Adipose tissue (tissue), 3 donors: ENCODE data around the gene KLF5. TPM values are rescaled to one million over a fixed set of nuclear protein-coding genes. Genes with fewer than 3 reads are reported as not detected.
"Not testable (repeated sequence)": the region's sequence is repeated elsewhere in the genome, so short reads cannot be mapped to it uniquely, and the experiment has no call there.

Source experiments
- H3K27ac ChIP-seq: one replicate; pipeline ENCODE4 v1.5.1; 2013; ENCODE audit warnings: low read depth, low read length
- WGBS, 3 donors: extraction: QIAGEN DNeasy Blood & Tissue Kit; methylation state at CpG; one replicate each; pipeline ENCODE4 v1.1.7; 2013; 5-methylcytosine and 5-hydroxymethylcytosine counted together
- polyA plus RNA-seq, 3 donors: library from polyadenylated mRNA; stranded (reverse); fragments of 200-250 nt; gene quantifications; one replicate each; pipeline ENCODE4 v1.2.3, GENCODE V29; 2013
- donor health status: healthy with polysubstance abuse.
- donor health status: Bipolar disorder and iron deficiency.
- donor health status: healthy.

Gene KLF5
- 1 to 10 TPM; 3.3 to 6.4 (median 3.5) TPM for polyA plus RNA-seq

GRCh38 chr13:73058736-73059459 lies at the start of gene KLF5:
TSS of gene KLF5 (plus strand) at chr13:73059005. CDS start at chr13:73059328, 323 bp downstream.
- H3K27ac ChIP-seq: no peak within 1 kb of the TSS
- 0% methylated on average over 84 to 93 of the region's 93 CpGs for WGBS, 3 donors

DNA sequence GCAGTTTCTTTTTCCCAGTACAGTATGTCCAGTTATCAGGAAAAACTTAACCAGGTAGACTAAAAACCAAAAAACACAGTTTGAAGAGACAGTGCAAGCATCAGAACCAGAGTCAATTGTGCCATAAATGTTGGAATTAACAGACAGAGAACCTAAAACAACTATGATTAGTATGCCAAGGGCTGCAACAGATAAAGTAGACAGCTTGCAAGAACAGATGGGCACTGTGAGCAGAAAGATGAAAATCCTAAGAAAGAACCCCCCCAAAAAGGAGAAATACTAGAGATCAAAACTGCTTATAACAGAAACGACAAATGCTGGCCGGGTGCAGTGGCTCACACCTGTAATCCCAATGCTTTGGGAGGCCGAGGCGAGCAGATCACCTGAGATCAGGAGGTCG lies 47.1 kb upstream of the KLF5 start:
- no peak overlapping the region for H3K27ac ChIP-seq
- WGBS, 3 donors: 87 to 93% (median 91%) methylated on average over 5 of the region's 5 CpGs

GRCh38 chr13:73015805-73016204 lies 43.0 kb upstream of the KLF5 start:
- no peak overlapping the region for H3K27ac ChIP-seq
- 93 to 98% (median 94%) methylated on average over 1 of the region's 1 CpG for WGBS, 3 donors

DNA sequence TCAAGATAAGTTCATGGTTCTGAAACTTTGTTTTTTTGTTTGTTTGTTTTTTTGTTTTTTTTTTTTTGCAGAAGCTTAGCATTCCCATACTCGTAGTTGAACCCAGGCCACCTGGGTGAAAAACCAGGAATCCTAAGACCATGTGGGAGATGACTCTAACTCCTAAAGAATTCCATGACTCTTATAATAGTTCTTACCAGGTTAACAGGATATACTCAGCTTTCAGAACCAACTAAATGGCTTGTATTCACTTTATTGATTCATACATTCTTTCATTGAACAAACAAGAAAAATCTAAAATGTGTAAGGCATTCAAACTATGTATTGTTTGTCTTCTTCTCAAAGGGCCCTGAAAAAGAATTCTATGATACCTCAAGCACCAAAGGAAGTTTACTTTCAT lies 40.5 kb upstream of the KLF5 start:
- no peak overlapping the region for H3K27ac ChIP-seq
- 69 to 95% (median 94%) methylated on average over 1 of the region's 1 CpG for WGBS, 3 donors

DNA sequence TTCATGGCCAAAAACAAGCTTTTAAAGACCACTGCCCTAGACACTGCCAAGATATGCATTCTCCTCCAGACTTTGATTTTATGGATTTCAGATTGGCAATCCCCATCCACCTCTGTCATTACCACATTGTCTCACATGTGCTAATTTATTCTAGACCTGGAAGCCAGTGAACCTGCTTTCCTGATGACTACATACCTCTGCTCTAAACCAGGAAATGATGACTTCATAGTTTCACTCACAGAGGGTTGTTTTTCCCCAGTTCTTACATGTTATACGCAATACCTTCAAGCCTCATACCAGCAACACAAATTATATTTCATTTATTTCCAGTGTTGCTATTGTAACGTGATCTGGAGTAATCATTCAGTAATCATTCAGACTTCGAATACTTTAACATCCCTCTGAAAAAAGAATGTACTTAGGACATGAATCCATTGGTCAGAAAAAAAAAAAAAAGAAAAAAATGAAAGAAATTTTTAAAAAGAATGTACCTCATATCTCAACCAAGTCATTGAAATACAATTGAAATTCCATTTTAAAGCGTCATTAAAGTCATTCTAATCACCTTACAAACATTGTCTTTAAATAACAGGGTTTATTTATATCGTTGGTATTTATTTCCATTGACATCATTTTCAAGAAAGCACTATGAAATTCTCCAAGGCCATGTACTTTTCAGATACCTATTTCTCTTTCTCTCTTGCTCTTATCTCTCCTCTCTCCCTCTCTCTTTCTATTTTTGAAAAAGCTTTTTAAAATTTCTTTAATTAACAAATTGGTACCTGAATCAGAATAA lies 33.4 kb upstream of the KLF5 start:
- WGBS, 3 donors: 61 to 80% (median 78%) methylated on average over 5 of the region's 5 CpGs
- H3K27ac ChIP-seq: no peak overlapping the region

- H3K27ac ChIP-seq: no peak overlapping the region
- WGBS, 3 donors: 96 to 98% (median 97%) methylated on average over 2 of the region's 2 CpGs
Observed at GRCh38 chr13:73034901-73035300, 23.9 kb upstream of the KLF5 start.

DNA sequence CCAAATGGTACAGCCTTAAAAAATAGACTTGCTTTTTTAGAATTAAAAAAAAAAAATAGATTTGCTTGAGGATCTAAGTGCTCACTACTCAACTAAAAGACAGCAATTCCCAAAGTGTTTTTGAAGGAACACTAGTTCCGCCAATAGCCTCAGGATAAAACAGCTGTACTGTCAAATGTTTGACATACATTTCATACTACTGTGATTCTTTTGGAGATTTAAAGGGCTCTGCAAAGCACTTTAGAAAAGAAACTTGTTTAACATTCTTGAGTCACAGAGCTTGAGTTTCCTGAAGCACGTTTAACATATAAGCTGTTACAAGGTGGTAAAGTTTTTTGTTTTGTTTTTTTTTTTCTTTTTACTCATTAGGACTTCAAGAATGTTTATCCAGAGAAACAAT lies 23.1 kb upstream of the KLF5 start:
- no peak overlapping the region for H3K27ac ChIP-seq
- 65 to 87% (median 71%) methylated on average over 2 of the region's 2 CpGs for WGBS, 3 donors

DNA sequence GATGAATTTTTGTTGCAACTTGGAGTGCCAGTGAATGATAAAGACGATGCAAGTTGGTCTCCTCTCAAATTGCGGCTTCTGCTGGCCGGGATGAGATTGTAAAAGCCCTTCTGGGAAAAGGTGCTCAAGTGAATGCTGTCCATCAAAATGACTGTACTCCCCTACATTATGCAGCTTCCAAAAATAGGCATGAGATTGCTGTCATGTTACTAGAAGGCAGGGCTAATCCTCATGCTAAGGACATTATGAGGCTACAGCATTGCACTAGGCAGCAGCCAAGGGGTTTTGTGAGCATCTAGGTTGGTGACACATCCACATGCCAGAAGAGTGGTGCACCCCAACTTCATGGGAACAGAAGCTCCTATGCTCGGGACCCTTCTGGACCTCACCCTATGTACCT lies 22.2 kb upstream of the KLF5 start:
- H3K27ac ChIP-seq: no peak overlapping the region
- WGBS, 3 donors: 92 to 98% (median 94%) methylated on average over 4 of the region's 4 CpGs

DNA sequence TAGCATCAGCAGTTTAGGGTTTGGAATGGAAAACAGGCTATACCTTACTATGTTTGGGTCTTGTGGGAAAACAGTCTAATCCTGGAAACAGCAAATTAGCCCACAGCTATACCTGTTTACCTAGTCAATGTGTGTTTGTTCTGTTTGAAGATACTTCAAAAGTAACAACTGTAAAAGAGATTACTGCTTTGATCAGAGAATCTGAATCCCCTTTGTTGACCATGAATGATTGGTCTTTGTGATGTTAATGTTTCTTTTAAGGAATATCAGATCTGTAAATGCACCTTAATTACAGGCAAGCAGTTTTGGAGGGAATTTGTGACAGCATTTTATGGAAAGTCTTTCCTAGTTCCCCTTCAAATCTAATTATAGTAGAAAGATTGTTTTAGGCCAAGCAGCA lies 20.7 kb upstream of the KLF5 start:
- no peak overlapping the region for H3K27ac ChIP-seq

GRCh38 chr13:73039201-73040108 lies 19.4 kb upstream of the KLF5 start:
- 65 to 75% (median 67%) methylated on average over 2 of the region's 2 CpGs for WGBS, 3 donors
- H3K27ac ChIP-seq: no peak overlapping the region

DNA sequence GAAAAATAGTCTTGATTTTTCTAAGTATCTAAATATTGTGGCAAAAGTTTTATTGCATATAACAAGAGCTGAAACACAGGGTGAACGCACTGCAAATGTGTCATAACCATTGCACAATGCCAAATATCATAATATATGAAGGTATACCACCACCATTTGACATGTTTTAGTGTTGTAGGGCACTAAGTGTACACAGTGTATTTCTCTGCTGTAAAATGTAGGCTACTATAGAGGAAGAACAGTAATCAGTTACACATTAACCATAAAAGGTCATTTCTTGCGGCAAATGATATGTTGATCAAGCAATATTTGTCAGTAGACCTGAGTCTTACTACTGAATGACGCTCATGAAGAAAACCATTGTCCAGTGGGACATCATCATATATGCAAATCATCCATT lies 18.3 kb upstream of the KLF5 start:
- WGBS, 3 donors: 30 to 71% (median 71%) methylated on average over 3 of the region's 3 CpGs
- H3K27ac ChIP-seq: no peak overlapping the region

- 54 to 65% (median 59%) methylated on average over 7 of the region's 7 CpGs for whole genome bisulfite sequencing, 3 donors
- no peak overlapping the region for H3K27ac ChIP-seq
Observed at GRCh38 chr13:73040968-73041596, 17.7 kb upstream of the KLF5 start.

- no peak overlapping the region for H3K27ac ChIP-seq
- 90 to 94% (median 91%) methylated on average over 6 of the region's 6 CpGs for WGBS, 3 donors
Observed at GRCh38 chr13:73045031-73045430, 13.8 kb upstream of the KLF5 start.

DNA sequence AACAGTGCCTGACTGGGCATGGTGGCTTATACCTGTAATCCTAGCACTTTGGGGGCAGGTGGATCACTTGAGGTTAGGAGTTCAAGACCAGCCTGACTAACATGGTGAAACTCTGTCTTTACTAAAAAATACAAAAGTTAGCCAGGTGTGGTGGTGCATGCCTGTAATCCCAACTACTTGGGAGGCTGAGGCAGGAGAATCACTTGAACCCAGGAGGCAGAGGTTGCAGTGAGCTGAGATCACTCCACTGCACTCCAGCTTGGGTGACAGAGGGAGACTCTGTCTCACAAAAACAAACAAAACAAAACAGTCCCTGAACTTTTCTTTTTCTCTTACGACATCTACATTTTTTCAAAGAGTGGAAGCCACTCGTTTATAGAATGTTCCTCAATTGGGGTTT lies 10.2 kb upstream of the KLF5 start:
- 83 to 89% (median 83%) methylated on average over 2 of the region's 2 CpGs for WGBS, 3 donors
- H3K27ac ChIP-seq: not testable (repeated sequence)

GRCh38 chr13:73054712-73055111 lies 4.1 kb upstream of the KLF5 start:
- WGBS, 3 donors: 68 to 70% (median 69%) methylated on average over 5 of the region's 5 CpGs

DNA sequence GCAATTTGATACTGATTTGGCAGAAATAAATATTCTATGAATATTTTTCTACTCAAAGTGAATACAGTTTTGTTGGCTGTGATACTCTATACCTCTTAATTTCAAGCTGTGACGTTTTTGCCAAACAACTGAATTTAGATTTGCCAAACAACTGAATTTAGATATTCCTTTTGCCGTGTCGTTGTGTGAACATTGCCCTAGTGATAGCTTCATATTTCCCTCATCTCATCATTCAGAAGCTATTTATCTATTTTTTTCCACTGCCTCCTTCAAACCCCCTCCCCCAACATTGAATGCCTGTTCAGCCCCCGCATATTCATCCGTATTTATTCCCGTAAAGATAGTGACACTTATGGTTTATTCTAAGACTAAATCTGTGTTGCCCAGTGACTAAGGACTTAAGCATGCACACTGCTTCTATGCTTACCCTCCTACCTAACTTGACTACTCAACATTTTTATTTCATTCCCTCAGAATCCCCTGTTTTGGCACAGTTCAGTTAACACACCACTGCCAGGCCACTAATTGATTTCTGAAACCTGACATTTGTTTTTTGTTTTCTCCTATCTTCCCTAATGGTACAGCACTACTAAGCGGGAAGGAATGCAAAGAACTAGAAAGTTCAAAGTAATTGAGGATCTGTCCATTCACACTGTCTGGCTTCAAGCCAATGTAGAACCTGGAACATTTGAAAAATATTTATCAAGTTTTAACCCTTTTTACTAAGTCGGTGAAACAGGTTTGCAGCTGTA lies 2.8 kb upstream of the KLF5 start:
- 68 to 74% (median 73%) methylated on average over 8 of the region's 8 CpGs for WGBS, 3 donors
- no peak overlapping the region for H3K27ac ChIP-seq

More at GRCh38 chr13:73054712-73055111, 4.1 kb upstream of the KLF5 start:
- H3K27ac ChIP-seq: no peak overlapping the region

- 84 to 92% (median 92%) methylated on average over 4 of the region's 4 CpGs for WGBS, 3 donors
- H3K27ac ChIP-seq: no peak overlapping the region
Observed at GRCh38 chr13:73056565-73056962, 2.2 kb upstream of the KLF5 start.
